Lower leg skin (tissue), 3 donors: ENCODE results near the gene BANP.

Source experiments
- CTCF ChIP-seq, 3 donors: fragments of 450-650 bp; IDR thresholded peaks; one replicate each; pipeline ENCODE4 v1.5.1; 2016; ENCODE audit warnings: antibody characterized with exemption in 3 of 3, mild to moderate bottlenecking in 3 of 3, moderate library complexity in 2 of 3
- POLR2A ChIP-seq, 2 donors: fragments of 450-650 bp; IDR thresholded peaks; one replicate each; pipeline ENCODE4 v1.6.1; 2016 to 2017; ENCODE audit warnings: antibody characterized with exemption in 2 of 2, mild to moderate bottlenecking in 1 of 2, moderate library complexity in 1 of 2

GRCh38 chr16:87996962-87997880 lies 46.0 kb downstream of the BANP start:
- TF ChIP-seq CTCF (IDR thresholded peaks at IDR 0.05) (no peak), POLR2A (IDR thresholded peaks at IDR 0.05) (no peak)
